RCC 7860 (cell line): Measurements from ENCODE around the gene RAD9A.
A peak's percentile ranks its signal among the peaks of the same experiment; 100 is the strongest.
"Not testable (repeated sequence)": the region's sequence is repeated elsewhere in the genome, so short reads cannot be mapped to it uniquely, and the experiment has no call there.

ENCODE experiments used
- DNase-seq: peaks from one replicate; pipeline ENCODE4 v3.0.0-alpha.2; 2015; ENCODE audit warnings: low spot score
- FAIRE-seq: peaks from 2 replicates; lab custom pipeline; 2012; peaks lifted over from hg19 to GRCh38; lab: Jason Lieb, UNC

The RAD9A gene

GRCh38 chr11:67421430-67422031 is 29.7 kb downstream of the RAD9A start:
- no peak for FAIRE-seq

GRCh38 chr11:67422891-67423290 is 31.1 kb downstream of the RAD9A start:
- FAIRE-seq = no peak
- no peak for DNase-seq

More at GRCh38 chr11:67421430-67422031, 29.7 kb downstream of the RAD9A start:
- no peak for DNase-seq

GRCh38 chr11:67423466-67423865 is 31.7 kb downstream of the RAD9A start:
- DNase-seq (no peak), FAIRE-seq (no peak)

- FAIRE-seq = no peak
- DNase-seq = no peak
Measured at GRCh38 chr11:67423891-67424613, 32.3 kb downstream of the RAD9A start.

- not testable (repeated sequence) for DNase-seq, FAIRE-seq
Measured at GRCh38 chr11:67427364-67427859, 35.6 kb downstream of the RAD9A start.

GRCh38 chr11:67428052-67429001 is 36.5 kb downstream of the RAD9A start, which contains the start of gene RPS6KB2:
Gene RPS6KB2, plus strand, starts transcription at chr11:67428494. Its CDS starts 52 bp downstream, at chr11:67428546.
- DNase-seq (peak; percentile 86), FAIRE-seq (no peak)

GRCh38 chr11:67429038-67429668 is 37.4 kb downstream of the RAD9A start:
- FAIRE-seq (no peak), DNase-seq (no peak)

GRCh38 chr11:67429722-67430121 is 37.9 kb downstream of the RAD9A start:
- FAIRE-seq = no peak

GRCh38 chr11:67431346-67432249 is 39.8 kb downstream of the RAD9A start:
- no peak for FAIRE-seq

More at GRCh38 chr11:67429722-67430121, 37.9 kb downstream of the RAD9A start:
- no peak for DNase-seq

GRCh38 chr11:67432655-67433349 is 41.0 kb downstream of the RAD9A start:
- FAIRE-seq (no peak), DNase-seq (no peak)

More at GRCh38 chr11:67431346-67432249, 39.8 kb downstream of the RAD9A start:
- DNase-seq = no peak

- no peak for FAIRE-seq
Measured at GRCh38 chr11:67433536-67434394, 42.0 kb downstream of the RAD9A start.

GRCh38 chr11:67434395-67434881 is 42.7 kb downstream of the RAD9A start:
- DNase-seq = no peak
- no peak for FAIRE-seq

More at GRCh38 chr11:67433536-67434394, 42.0 kb downstream of the RAD9A start:
- DNase-seq = no peak

GRCh38 chr11:67435031-67435726 is 43.4 kb downstream of the RAD9A start:
- FAIRE-seq (no peak), DNase-seq (no peak)

- DNase-seq = no peak
- no peak for FAIRE-seq
Measured at GRCh38 chr11:67435727-67436458, 44.1 kb downstream of the RAD9A start.

GRCh38 chr11:67436459-67437081 is 44.8 kb downstream of the RAD9A start:
- no peak for FAIRE-seq
- DNase-seq = no peak
